Lower leg skin (tissue), 3 donors: ENCODE data around the gene ANK3.

Source experiments
- CTCF ChIP-seq, 3 donors: fragments of 450-650 bp; IDR thresholded peaks; one replicate each; pipeline ENCODE4 v1.5.1; 2016; ENCODE audit warnings: antibody characterized with exemption in 3 of 3, mild to moderate bottlenecking in 3 of 3, moderate library complexity in 2 of 3
- POLR2A ChIP-seq, 2 donors: fragments of 450-650 bp; IDR thresholded peaks; one replicate each; pipeline ENCODE4 v1.6.1; 2016 to 2017; ENCODE audit warnings: antibody characterized with exemption in 2 of 2, mild to moderate bottlenecking in 1 of 2, moderate library complexity in 1 of 2

- TF ChIP-seq CTCF (IDR thresholded peaks at IDR 0.05) = no peak
- no peak for TF ChIP-seq POLR2A (IDR thresholded peaks at IDR 0.05)
These were observed 12.7 kb downstream of the ANK3 start for GRCh38 chr10:60377042-60377352.
